Mammary microvascular endothelial cell (primary cell): ENCODE measurements around the gene IFI27L2. TPM values are rescaled to one million over a fixed set of nuclear protein-coding genes. Genes with fewer than 3 reads are reported as not detected.

ENCODE experiments used
- total RNA-seq: library from RNA; depleted of rRNA; stranded (reverse); fragments of >200 nt; gene quantifications from 2 replicates; pipeline ENCODE4 v1.2.3, GENCODE V29; 2015

Gene IFI27L2, protein sequence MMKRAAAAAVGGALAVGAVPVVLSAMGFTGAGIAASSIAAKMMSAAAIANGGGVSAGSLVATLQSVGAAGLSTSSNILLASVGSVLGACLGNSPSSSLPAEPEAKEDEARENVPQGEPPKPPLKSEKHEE
- total RNA-seq: 44.7 and 63.9 TPM in 2 replicates

DNA sequence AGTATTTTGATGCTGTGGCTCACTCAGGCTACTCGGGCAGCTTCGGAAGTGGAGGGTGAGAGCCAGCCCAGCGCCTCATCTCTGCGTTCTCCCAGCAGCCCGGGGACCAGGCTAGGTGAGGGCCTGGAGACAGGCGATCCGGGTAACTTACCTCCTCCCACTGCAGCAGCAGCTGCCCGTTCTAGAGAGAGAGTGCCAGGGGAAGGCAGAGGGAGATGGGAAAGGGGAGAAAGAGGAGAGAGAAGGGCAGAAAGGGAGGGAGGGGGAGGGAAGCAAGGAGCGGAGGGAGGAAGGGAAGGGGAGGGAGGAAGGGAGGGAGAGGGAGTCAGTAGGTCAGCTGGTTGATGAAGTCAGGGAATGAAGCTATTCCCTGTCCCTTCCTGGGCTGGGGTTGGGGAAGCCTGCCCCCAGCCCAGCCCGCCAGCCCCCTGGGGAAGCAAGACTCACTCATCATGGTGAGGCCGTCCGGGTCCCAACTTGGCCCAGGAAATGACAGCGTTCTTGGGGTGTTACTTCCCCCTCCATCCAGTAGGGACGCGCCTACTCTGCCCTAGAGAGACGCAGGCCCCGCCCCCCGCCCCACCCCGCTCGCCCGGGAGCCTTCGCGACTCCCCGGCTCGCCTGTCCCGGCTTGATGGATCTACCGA, at the start of gene IFI27L2:
IFI27L2 (minus strand) TSS at position 494 of the 647 bp plus-strand sequence; CDS start at position 454, 40 bp downstream.

DNA sequence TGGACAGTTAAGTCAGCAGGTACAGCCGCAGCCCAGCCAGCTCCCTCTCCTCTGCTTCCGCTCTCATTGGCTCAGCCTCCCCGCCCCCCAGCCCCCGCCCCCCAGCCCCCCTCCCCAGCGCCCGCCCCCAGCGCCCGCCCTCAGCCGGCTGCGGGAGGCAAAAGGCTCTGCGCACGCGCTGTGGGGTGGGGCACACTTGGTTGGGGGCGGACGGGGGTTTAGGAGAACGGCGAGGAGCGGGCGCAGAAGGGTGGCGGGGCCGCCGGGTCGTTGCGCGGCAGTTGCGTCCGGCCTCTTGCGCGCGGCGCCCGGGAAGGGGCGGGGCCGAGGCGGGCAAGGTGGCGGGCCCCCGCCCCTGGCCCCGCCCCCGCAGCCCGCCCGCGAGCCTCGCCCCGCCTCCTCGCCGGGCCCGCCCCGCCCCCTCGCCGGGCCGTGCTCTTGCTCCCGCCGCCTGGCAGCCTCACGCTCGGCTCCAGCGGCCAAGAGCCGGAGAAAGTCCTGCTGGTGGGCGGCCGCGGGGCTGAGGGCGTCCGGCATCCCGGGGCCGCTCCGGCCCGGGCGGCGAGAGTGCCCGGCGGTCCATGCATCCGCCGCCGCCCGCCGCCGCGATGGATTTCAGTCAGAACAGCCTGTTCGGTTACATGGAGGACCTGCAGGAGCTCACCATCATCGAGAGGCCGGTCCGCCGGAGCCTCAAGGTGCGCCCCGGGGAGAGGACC, 44.6 kb upstream of the IFI27L2 start, which contains the start of gene PPP4R4:
PPP4R4 (plus strand) TSS at position 438 of the 719 bp plus-strand sequence; CDS start at position 582, 144 bp downstream.

DNA sequence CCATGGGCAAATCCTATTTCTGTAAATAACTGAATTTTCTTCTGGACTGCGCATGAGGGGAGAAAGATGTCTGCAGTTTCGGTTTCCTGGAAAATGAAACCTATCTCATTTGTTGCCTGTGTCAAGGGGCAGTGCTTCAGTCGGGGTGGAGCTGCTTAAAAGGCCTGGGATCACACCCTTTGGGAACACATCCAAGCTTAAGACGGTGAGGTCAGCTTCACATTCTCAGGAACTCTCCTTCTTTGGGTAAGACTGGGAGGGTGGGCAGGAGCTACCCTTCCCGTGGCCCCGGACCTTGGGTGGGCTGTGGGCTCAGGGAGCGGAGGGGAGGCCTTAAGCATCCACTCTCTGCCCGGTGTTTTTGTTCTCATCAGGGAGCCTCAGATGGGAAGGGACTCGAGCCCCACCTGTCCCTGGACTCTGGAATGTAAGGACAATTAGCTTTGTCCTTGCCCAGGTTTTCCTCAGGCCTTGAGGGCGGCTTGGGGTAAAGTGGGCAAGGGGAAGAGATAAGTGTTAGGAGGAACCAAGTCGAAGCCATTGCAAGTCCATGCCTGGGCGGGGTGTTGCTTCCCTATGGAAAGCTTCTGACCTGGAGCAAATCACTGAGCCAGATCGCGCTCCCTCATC, 18.7 kb downstream of the IFI27L2 start, which contains the start of gene IFI27:
IFI27 (plus strand) TSS at position 185 of the 630 bp plus-strand sequence.

DNA sequence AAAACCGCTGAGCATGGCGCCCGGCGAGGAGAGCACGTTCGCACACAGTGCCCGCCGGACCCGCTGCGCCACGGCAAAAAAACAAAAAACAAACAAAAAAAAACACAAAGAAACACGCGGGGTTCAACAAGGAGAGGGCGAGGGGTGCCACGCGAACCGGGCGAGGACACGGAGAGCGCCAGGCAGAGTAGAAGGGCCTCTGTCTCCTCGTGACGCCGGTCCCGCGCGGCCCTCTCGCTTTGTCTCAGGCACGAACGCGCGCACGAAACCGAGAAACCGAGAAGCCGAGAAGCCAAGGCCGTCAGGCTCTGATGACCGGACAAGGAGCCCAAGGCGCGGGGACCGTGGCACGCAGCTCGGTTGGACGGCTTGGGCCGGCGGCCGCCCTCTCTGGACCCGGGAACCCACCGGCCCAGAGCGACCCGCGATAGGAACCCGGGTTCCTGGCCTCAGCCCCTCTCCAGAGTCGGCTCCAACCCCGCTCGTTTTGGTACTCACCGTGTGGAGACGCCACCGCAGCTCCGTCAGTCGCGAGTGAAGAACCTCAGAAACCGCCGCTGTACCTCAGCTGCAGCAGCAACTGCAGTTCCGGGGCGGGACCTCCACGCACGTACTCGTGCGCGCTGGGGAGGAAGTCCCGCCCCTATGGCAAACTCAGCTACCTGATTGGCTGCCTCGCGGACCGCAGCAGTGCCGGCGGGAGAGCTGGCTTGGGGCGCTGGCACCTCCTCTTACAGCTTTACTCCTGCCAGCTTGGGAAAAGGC, 48.6 kb downstream of the IFI27L2 start, which contains the start of the genes DDX24 and IFI27L1:
DDX24 (minus strand) TSS at position 582 of the 765 bp plus-strand sequence. CDS start 1,460 bp downstream, outside the sequence.
IFI27L1 (plus strand) TSS at position 690 of the 765 bp plus-strand sequence. CDS start 15,628 bp downstream, outside the sequence.

Other genes with a start within 250 kb of the IFI27L2 start
- gene FAM181A, start 202.3 kb downstream of the IFI27L2 start, total RNA-seq: not detected in 2 replicates
- 0.10 TPM in 1 of 2 replicates, not detected in the other for gene ASB2, start 153.0 kb downstream of the IFI27L2 start, total RNA-seq
- not detected in 2 replicates for gene CCDC197, start 132.3 kb downstream of the IFI27L2 start, total RNA-seq
- gene OTUB2, start 103.3 kb downstream of the IFI27L2 start, total RNA-seq: 2.6 and 3.5 TPM in 2 replicates
- gene DDX24, start 48.4 kb downstream of the IFI27L2 start, total RNA-seq: 120 and 122 TPM in 2 replicates
- gene IFI27L1, start 48.3 kb downstream of the IFI27L2 start, total RNA-seq: 12.1 and 24.4 TPM in 2 replicates
- gene IFI27, start 18.9 kb downstream of the IFI27L2 start, total RNA-seq: 2,890 and 3,107 TPM in 2 replicates
- gene PPP4R4, start 44.7 kb upstream of the IFI27L2 start, total RNA-seq: not detected in 2 replicates
- not detected in 2 replicates for gene SERPINA10, start 163.7 kb upstream of the IFI27L2 start, total RNA-seq
- gene SERPINA6, start 193.7 kb upstream of the IFI27L2 start, total RNA-seq: not detected in 2 replicates
- not detected in 2 replicates for gene SERPINA2, start 237.1 kb upstream of the IFI27L2 start, total RNA-seq